LNCAP (cell line): ENCODE measurements around the gene TAS2R60.

ENCODE experiments used
- TF ChIP-seq, protein P1 (sequence below): fragments of 450-650 bp; IDR thresholded peaks from 2 replicates; pipeline ENCODE4 v1.5.1; 2017; ENCODE audit warnings: mild to moderate bottlenecking

The TAS2R60 gene

DNA sequence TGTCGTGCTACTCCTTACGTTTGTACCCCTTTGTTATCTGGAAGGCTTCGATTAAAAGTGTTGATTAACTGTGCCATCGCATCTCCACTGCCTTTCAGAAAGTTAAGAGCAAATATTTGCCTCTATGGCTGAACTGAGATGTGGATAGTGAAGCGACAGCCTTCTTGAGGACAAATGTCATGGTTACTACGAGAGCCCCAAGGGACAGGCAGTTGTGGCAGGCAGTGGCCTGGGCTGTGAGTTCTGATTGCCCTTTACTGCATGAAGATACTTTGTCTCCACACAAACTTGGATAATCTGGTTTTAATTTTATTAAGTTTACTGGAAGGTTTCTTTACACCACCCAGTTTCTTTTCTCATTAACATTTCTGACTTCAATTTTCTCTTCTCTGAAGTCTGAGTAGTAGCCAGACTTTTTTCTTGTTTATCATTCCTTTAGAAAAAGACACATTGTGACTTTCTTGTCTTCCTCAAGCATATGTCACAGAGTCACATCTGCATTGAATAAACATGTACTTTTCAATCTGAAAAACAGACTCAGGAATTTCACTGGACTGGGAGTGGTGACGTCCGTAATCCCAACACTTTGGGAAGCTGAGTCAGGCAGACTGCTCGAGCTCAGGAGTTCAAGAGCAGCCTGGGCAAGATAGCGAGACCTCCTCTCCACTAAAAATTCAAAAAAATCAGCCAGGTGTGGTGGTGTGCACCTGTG lies 36.0 kb downstream of the TAS2R60 start:
- TF ChIP-seq, protein P1, sequence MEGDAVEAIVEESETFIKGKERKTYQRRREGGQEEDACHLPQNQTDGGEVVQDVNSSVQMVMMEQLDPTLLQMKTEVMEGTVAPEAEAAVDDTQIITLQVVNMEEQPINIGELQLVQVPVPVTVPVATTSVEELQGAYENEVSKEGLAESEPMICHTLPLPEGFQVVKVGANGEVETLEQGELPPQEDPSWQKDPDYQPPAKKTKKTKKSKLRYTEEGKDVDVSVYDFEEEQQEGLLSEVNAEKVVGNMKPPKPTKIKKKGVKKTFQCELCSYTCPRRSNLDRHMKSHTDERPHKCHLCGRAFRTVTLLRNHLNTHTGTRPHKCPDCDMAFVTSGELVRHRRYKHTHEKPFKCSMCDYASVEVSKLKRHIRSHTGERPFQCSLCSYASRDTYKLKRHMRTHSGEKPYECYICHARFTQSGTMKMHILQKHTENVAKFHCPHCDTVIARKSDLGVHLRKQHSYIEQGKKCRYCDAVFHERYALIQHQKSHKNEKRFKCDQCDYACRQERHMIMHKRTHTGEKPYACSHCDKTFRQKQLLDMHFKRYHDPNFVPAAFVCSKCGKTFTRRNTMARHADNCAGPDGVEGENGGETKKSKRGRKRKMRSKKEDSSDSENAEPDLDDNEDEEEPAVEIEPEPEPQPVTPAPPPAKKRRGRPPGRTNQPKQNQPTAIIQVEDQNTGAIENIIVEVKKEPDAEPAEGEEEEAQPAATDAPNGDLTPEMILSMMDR: no peak

GRCh38 chr7:143480501-143480900 lies 37.2 kb downstream of the TAS2R60 start:
- TF ChIP-seq, protein P1: no peak

DNA sequence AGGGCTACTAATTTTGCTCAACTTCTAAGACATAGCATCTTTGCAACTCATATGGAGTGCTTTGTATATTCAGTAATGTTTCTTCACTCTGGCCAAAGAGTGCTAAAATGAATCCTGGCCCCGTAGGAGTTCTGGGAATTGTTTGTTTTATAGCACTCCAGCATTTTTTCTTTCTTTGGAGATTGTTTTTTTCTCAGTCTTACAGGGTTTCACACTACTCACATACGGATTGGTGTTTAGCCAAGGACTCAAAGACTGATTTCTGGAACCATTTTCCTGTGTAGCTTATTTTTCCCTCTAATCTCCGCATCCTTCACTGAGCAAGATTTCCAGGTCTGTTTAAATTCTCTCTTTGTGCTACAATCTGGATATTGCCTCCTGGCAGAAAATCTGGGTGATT lies 40.9 kb downstream of the TAS2R60 start:
- TF ChIP-seq, protein P1: no peak

DNA sequence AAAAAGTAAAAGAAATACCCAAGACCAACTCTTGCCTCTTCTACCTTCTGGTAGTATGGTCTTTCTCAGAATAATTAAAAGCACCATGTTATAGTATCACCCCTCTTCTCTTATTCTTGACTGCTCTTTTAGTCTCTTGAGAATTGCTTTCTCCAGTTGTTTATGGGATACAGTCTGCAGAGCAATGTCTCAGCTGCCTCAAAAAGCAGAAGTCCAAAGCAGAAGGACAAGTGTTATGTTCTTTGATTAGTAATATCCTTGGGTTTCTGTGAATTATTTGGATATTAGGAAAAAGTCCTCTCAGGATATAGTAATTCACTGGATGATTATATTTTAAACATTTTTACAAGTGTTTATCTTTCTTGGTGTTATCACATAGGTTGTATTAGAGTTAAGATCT lies 41.8 kb downstream of the TAS2R60 start:
- TF ChIP-seq, protein P1: no peak

DNA sequence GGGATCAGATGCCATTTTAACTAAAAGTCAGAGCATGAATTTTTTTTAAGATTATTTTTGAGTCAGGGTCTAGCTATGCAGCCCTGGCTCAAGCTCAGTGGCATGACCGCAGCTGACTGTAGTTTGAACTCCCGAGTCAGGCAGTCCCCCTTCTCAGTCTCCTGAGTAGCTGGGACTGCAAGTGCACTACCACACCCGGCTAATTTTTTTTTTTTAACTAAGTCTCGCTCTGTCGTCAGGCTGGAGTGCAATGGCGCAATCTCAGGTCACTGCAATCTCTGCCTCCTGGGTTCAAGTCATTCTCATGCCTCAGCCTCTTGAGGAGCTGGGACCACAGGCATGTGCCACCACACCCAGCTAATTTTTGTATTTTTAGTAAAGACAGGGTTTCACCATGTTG lies 42.2 kb downstream of the TAS2R60 start:
- TF ChIP-seq, protein P1: no peak

- TF ChIP-seq, protein P1: no peak
These were observed 43.8 kb downstream of the TAS2R60 start for GRCh38 chr7:143487061-143487460.

DNA sequence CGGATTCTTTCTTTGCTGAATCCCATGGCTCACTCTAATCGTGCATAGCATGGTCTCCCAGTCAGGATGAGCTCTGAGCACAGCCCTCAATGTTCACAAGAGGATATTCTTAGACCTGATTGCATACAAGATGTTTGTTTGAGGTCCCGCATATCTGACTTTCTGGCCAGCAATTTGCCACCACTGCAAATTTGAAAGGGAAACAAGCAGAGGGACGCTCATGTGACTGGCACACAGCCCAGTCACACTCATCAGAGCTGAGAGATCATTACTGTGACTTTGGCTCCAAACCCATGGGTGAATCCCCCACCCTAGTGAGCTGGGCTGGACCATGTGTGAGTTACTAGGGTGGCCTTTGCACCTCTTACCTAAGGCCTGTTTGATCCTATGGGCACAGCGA lies 44.3 kb downstream of the TAS2R60 start:
- TF ChIP-seq, protein P1: no peak
